Measurements from ENCODE around the gene RCSD1.

Gene RCSD1

GRCh38 chr1:167755654-167756053, 125.6 kb downstream of the RCSD1 start:
- H3K4me2 ChIP-seq (ENCODE audit: low read depth, low read length, poor library complexity, severe bottlenecking) = peak overlapping the region; percentile 5

More at GRCh38 chr1:167755654-167756053, 125.6 kb downstream of the RCSD1 start:
- Histone ChIP-seq H3K9me3 (ENCODE audit: insufficient read depth, low read depth, low read length) (no peaks in the 10 kb centered on the region), H3K4me1 (ENCODE audit: insufficient read depth, low read length, poor library complexity, severe bottlenecking) (peaks cover 84% of the 10 kb centered on the region), H3K9ac (ENCODE audit: low read depth, low read length, poor library complexity, severe bottlenecking) (peak overlapping the region; percentile 22), H4K20me1 (ENCODE audit: insufficient read depth, low read length, poor library complexity, severe bottlenecking) (no peaks in the 10 kb centered on the region), H3K9me2 (replicated peaks; ENCODE audit: low read depth, low read length) (no peaks in the 10 kb centered on the region), H2AFZ (ENCODE audit: low read length) (no peak overlapping the region), H3K79me2 (ENCODE audit: insufficient read depth, low read length) (peaks cover 87% of the 10 kb centered on the region), H3K27me3 (ENCODE audit: insufficient read depth, low read length, poor library complexity, severe bottlenecking) (no peaks in the 10 kb centered on the region), H3K4me3 (ENCODE audit: low read length, poor library complexity, severe bottlenecking) (no peak overlapping the region), H3K36me3 (ENCODE audit: insufficient read depth, low read length) (no peaks in the 10 kb centered on the region; the same call in 1 of the 2 replicates), H3F3A (ENCODE audit: low read depth) (peaks cover 17% of the 10 kb centered on the region)
- TF ChIP-seq CTCF (conservative IDR thresholded peaks at IDR 0.05; ENCODE audit: low read length) = no peak
